ENCODE results near the gene TBL1XR1. TPM values are rescaled to one million over a fixed set of nuclear protein-coding genes. Genes with fewer than 3 reads are reported as not detected.

TBL1XR1 gene
- total RNA-seq, 4 donors from 2014 or later = 66.0 to 79.8 (median 72.4) TPM

- Histone ChIP-seq H3K27me3 (no peaks in the 10 kb centered on the region), H3K36me3 (no peaks in the 10 kb centered on the region), H3K4me1 (peaks cover under 1 to 53% (median 10%) of the 10 kb centered on the region in 3 donors), H3K9me3 (no peaks in the 10 kb centered on the region), H3K4me3 (no peak overlapping the region), H3K27ac (no peak overlapping the region)
- no peak for DNase-seq
- TF ChIP-seq CTCF (IDR thresholded peaks at IDR 0.05) (no peak), POLR2A (IDR thresholded peaks at IDR 0.05) (no peak)
- 58 to 63% methylated on average over 6 of the region's 6 CpGs for WGBS, 2 donors
- intact Hi-C loops (cut with DNase I) = no loop called here
Measured at GRCh38 chr3:177136741-177137140, 60.5 kb downstream of the TBL1XR1 start.

- Histone ChIP-seq H3K4me1 (peaks cover 0 to 49% (median 8%) of the 10 kb centered on the region in 3 donors), H3K36me3 (no peaks in the 10 kb centered on the region), H3K4me3 (no peak overlapping the region), H3K27me3 (no peaks in the 10 kb centered on the region), H3K9me3 (no peaks in the 10 kb centered on the region), H3K27ac (no peak overlapping the region)
- TF ChIP-seq CTCF (IDR thresholded peaks at IDR 0.05) (no peak), POLR2A (IDR thresholded peaks at IDR 0.05) (no peak)
- DNase-seq = no peak
- WGBS, 2 donors = 75 to 89% methylated on average over 10 of the region's 10 CpGs
- intact Hi-C loops (cut with DNase I) = no loop called here
Measured at GRCh38 chr3:177135841-177136492, 61.3 kb downstream of the TBL1XR1 start.

DNA sequence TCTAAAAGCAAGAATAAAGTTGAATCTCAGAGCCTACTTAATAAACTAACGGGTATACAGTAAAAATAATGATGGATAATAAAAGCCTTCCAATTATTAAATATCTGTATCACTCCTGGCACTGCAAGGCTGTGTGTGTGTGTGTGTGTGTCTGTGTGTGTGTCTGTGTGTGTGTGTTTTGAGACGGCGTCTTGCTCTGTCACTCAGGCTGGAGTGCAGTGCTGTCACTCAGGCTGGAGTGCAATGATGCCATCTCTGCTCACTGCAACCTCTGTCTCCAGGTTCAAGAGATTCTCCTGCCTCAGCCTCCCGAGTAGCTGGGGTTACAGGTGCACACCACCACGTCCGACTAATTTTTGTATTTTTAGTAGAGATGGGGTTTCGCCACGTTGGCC lies 62.5 kb downstream of the TBL1XR1 start:
- no peak overlapping the region for H3K4me3 ChIP-seq
- no peak for DNase-seq
- no peak overlapping the region for H3K27ac ChIP-seq
- H3K4me1 ChIP-seq = peaks cover 0 to 48% (median 8%) of the 10 kb centered on the region in 3 donors
- no peaks in the 10 kb centered on the region for H3K27me3 ChIP-seq
- no peaks in the 10 kb centered on the region for H3K9me3 ChIP-seq
- intact Hi-C loops (cut with DNase I) = no loop called here
- 86 to 89% methylated on average over 5 to 7 of the region's 8 CpGs for WGBS, 2 donors
- TF ChIP-seq CTCF (IDR thresholded peaks at IDR 0.05) (no peak), POLR2A (IDR thresholded peaks at IDR 0.05) (no peak)
- H3K36me3 ChIP-seq = no peaks in the 10 kb centered on the region

DNA sequence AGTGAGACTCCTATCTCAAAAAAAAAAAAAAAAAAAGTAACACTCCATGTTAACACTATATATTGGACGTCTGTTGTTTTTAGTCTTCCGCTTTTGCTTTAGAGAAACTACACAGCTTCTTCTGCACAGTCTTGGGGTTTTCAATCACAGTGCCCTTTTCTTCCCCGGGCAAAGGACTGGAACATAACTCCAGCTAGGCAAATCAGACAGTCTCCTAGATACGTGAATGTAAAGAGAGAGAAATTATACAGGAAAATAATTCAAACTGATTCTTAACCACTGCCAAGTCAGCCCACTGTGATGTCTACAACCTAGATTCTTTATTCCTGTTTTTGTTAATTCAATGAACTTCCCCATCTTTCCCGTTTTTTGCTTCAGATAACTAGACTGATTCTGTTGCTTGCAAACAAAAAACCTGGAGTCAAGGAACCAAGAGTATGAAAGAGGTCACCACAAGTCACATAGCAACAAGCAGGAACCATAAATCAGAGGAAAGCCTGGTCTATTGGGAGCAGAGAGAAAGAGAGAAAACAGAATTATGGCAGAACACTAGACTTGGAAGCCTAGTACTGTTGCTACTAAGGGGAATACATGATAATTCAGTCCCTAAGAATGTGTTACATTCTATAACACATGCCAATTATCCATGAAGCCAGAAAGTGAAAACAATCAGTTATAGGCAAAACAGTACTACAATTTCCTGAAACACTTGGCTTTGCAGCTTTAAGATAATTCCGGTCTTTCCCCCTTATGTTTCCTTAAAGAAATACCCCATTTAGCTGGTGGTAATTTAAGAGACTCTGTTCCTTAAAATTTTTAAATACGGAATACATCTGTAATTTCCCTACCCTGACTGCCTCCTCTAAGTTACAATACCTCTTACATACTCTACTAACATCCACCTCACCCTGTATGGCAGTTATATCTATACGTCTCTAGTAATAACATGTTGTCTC lies 63.1 kb downstream of the TBL1XR1 start:
- no peaks in the 10 kb centered on the region for H3K9me3 ChIP-seq
- H3K4me3 ChIP-seq = no peak overlapping the region
- no peak for DNase-seq
- 58 to 72% methylated on average over 8 of the region's 8 CpGs for WGBS, 2 donors
- no peaks in the 10 kb centered on the region for H3K36me3 ChIP-seq
- H3K27ac ChIP-seq = no peak overlapping the region
- H3K27me3 ChIP-seq = no peaks in the 10 kb centered on the region
- TF ChIP-seq CTCF (IDR thresholded peaks at IDR 0.05) (no peak), POLR2A (IDR thresholded peaks at IDR 0.05) (no peak)
- intact Hi-C loops (cut with DNase I) = no loop called here
- peaks cover 0 to 54% (median 8%) of the 10 kb centered on the region in 3 donors for H3K4me1 ChIP-seq
